Measurements from ENCODE around the gene LRP1B. TPM values are rescaled to one million over a fixed set of nuclear protein-coding genes. Genes with fewer than 3 reads are reported as not detected.

LRP1B gene
- total and polyA plus RNA-seq, 2 of the 8 experiments (the other 6 are each of a cell fraction or from before 2014, with no cell fraction given), result 0.03 TPM; not detected in 1

DNA sequence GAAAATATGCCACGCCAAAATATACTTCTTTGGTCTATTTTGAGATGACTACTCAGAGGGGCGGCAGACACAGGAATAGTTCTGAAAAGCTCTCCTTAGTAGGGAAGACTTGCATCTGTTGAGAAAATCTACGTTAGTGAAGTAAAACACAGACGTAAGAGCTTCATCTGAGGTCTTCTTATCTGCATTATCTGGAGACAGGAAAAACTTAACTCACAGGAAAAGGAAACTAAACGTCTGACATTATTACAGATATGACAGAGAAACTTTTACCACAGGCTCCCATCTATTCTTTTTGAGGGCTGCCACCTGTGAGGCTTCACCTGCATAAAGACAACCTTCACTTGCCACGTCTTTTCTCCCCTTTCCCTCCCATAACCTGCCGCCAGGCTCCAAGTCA is 1295.7 kb downstream of the LRP1B start:
- H3K18ac ChIP-seq (ENCODE audit: extremely low read depth, low read length), result no peak overlapping the region
- H3K27me3 ChIP-seq (replicated peaks in 1 of 4; ENCODE audit: control insufficient read depth in 3 of 4, extremely low read depth in 1 of 4, insufficient read depth in 3 of 4, low read length in 3 of 4), result no peaks in the 10 kb centered on the region
- H3K36me3 ChIP-seq (ENCODE audit: control insufficient read depth in 2 of 4, insufficient read depth in 4 of 4, low read length in 3 of 4), result no peaks in the 10 kb centered on the region
- H3K23ac ChIP-seq (ENCODE audit: insufficient read length), result no peak overlapping the region
- no peak overlapping the region for H3K27ac ChIP-seq (ENCODE audit: low read depth, low read length)
- H3K9ac ChIP-seq (replicated peaks in 1 of 4; ENCODE audit: extremely low read depth in 1 of 4, low read depth in 3 of 4, low read length in 3 of 4), result no peak overlapping the region
- no peak overlapping the region for H2BK12ac ChIP-seq (ENCODE audit: low read depth, low read length)
- H2AFZ ChIP-seq (ENCODE audit: low read length), result no peak overlapping the region
- H3K23me2 ChIP-seq (ENCODE audit: low read depth, low read length), result no peaks in the 10 kb centered on the region
- H3K56ac ChIP-seq (replicated peaks; ENCODE audit: insufficient read length, low read depth, low read length), result no peak overlapping the region
- ChIA-PET CTCF (ENCODE audit: partially characterized antibody) (no interaction called here), POLR2A (ENCODE audit: partially characterized antibody) (no interaction called here)
- no peak overlapping the region for H2BK15ac ChIP-seq (ENCODE audit: low read length)
- H3K4ac ChIP-seq (replicated peaks; ENCODE audit: insufficient read length, low read depth, low read length), result no peak overlapping the region
- no peaks in the 10 kb centered on the region for H3K79me2 ChIP-seq (ENCODE audit: control insufficient read depth in 1 of 2, insufficient read depth in 2 of 2, low read length in 2 of 2)
- no peak overlapping the region for H4K5ac ChIP-seq (ENCODE audit: insufficient read length, low read depth, low read length)
- H4K20me1 ChIP-seq (replicated peaks in 1 of 2; ENCODE audit: control insufficient read depth in 1 of 2, insufficient read depth in 2 of 2, low read length in 2 of 2), result no peaks in the 10 kb centered on the region
- H3K4me1 ChIP-seq (replicated peaks in 1 of 4; ENCODE audit: control insufficient read depth in 3 of 4, insufficient read depth in 4 of 4, low read length in 3 of 4), result no peaks in the 10 kb centered on the region
- 88% methylated on average over 7 of the region's 7 CpGs; no CpG with 5 or more reads in 1 of the 2 experiments for WGBS, 2 experiments (ENCODE audit: extremely low coverage in 1 of 2, insufficient coverage in 1 of 2, insufficient read length in 1 of 2, insufficient replicate concordance in 2 of 2, low coverage in 1 of 2, low lambda C conversion rate in 2 of 2, missing lambda C conversion rate in 1 of 2)
- no peak overlapping the region for H3K14ac ChIP-seq (ENCODE audit: insufficient read length)
- no peak overlapping the region for H2BK120ac ChIP-seq (replicated peaks; ENCODE audit: low read depth, low read length)
- H2BK20ac ChIP-seq (ENCODE audit: low read length), result no peak overlapping the region
- H4K8ac ChIP-seq (ENCODE audit: extremely low read depth, insufficient read depth, low read length), result no peak overlapping the region
- no peak overlapping the region for H2AK5ac ChIP-seq (ENCODE audit: low read depth, low read length)
- no peak overlapping the region for H3K4me3 ChIP-seq (ENCODE audit: extremely low read depth in 1 of 4, insufficient read depth in 2 of 4, low read depth in 3 of 4, low read length in 4 of 4)
- DNase-seq (ENCODE audit: low read depth in 1 of 2, low spot score in 2 of 2) (no peak), FAIRE-seq (no peak)
- no peak overlapping the region for H2BK5ac ChIP-seq (ENCODE audit: low read depth, low read length)
- H3K4me2 ChIP-seq (ENCODE audit: insufficient read depth in 1 of 2, low read depth in 2 of 2, low read length in 2 of 2), result no peak overlapping the region
- no peak overlapping the region for H4K91ac ChIP-seq (replicated peaks; ENCODE audit: insufficient read length, low read length)
- H3K9me3 ChIP-seq (ENCODE audit: insufficient read depth in 2 of 2, low read depth in 1 of 2, low read length in 1 of 2), result no peaks in the 10 kb centered on the region
- no peaks in the 10 kb centered on the region for H3K79me1 ChIP-seq (ENCODE audit: low read depth, low read length)
- TF ChIP-seq CBX8 (IDR thresholded peaks at IDR 0.05; ENCODE audit: borderline replicate concordance, low read depth, low read length), result no peak

Measured in H1 (cell line).